ENCODE data around the gene DLGAP4. TPM values are rescaled to one million over a fixed set of nuclear protein-coding genes. Genes with fewer than 3 reads are reported as not detected.

The DLGAP4 gene
- total RNA-seq, 4 donors from 2014 or later = 18.8 to 46.7 (median 45.0) TPM

GRCh38 chr20:36445847-36446246 lies 139.7 kb downstream of the DLGAP4 start:
- in situ Hi-C loops (cut with MboI; ENCODE audit: low sequenced_read_pairs in 4 of 4) = loop anchor here in 2 of 4 donors (10.0 to 25.0 kb wide), 2 partner anchors 241 to 459 kb away; no protein-coding TSS in a partner anchor
- no peak for TF ChIP-seq POLR2A (IDR thresholded peaks at IDR 0.05)
- TF ChIP-seq, protein P1, sequence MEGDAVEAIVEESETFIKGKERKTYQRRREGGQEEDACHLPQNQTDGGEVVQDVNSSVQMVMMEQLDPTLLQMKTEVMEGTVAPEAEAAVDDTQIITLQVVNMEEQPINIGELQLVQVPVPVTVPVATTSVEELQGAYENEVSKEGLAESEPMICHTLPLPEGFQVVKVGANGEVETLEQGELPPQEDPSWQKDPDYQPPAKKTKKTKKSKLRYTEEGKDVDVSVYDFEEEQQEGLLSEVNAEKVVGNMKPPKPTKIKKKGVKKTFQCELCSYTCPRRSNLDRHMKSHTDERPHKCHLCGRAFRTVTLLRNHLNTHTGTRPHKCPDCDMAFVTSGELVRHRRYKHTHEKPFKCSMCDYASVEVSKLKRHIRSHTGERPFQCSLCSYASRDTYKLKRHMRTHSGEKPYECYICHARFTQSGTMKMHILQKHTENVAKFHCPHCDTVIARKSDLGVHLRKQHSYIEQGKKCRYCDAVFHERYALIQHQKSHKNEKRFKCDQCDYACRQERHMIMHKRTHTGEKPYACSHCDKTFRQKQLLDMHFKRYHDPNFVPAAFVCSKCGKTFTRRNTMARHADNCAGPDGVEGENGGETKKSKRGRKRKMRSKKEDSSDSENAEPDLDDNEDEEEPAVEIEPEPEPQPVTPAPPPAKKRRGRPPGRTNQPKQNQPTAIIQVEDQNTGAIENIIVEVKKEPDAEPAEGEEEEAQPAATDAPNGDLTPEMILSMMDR (IDR thresholded peaks at IDR 0.05 in 4 of 5, conservative IDR thresholded peaks at IDR 0.05 in 1 of 5) = no peak
- DNase-seq = no peak
- H3K4me1 ChIP-seq = peaks cover 0 to 6% of the 10 kb centered on the region in 2 donors
- ATAC-seq = no peak
- H3K9me3 ChIP-seq = no peaks in the 10 kb centered on the region
- no peaks in the 10 kb centered on the region for H3K36me3 ChIP-seq
- H3K4me3 ChIP-seq = no peak overlapping the region
- H3K27me3 ChIP-seq = no peaks in the 10 kb centered on the region
- intact Hi-C loops (cut with DNase I; ENCODE audit: low total_unique reads) = no loop called here
- no peak overlapping the region for H3K27ac ChIP-seq

DNA sequence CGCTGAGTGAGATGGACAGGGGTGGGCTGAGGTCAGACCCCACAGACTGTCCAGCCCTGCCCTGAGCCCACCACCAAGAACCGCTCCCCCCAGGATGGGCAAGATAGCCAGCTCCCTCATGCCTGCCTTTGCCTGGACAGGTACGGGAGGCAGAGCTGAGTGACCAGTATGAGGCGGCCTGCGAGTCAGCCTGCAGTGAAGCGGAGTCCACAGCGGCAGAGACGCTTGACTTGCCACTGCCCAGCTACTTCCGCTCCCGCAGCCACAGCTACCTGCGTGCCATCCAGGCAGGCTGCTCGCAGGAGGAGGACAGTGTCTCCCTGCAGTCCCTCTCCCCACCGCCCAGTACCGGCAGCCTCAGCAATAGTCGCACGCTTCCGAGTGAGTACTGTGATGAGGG lies 140.4 kb downstream of the DLGAP4 start:
- intact Hi-C loops (cut with DNase I; ENCODE audit: low total_unique reads) = no loop called here
- no peaks in the 10 kb centered on the region for H3K27me3 ChIP-seq
- H3K9me3 ChIP-seq = no peaks in the 10 kb centered on the region
- H3K4me1 ChIP-seq = peaks cover 0 to 6% of the 10 kb centered on the region in 2 donors
- in situ Hi-C loops (cut with MboI; ENCODE audit: low sequenced_read_pairs in 4 of 4) = loop anchor here in 2 of 4 donors (10.0 to 25.0 kb wide), 2 partner anchors 242 to 459 kb away; no protein-coding TSS in a partner anchor
- H3K27ac ChIP-seq = no peak overlapping the region
- ATAC-seq = no peak
- no peak for DNase-seq
- no peaks in the 10 kb centered on the region for H3K36me3 ChIP-seq
- H3K4me3 ChIP-seq = no peak overlapping the region
- no peak for TF ChIP-seq POLR2A (IDR thresholded peaks at IDR 0.05)
- TF ChIP-seq, protein P1 (IDR thresholded peaks at IDR 0.05 in 4 of 5, conservative IDR thresholded peaks at IDR 0.05 in 1 of 5) = no peak

DNA sequence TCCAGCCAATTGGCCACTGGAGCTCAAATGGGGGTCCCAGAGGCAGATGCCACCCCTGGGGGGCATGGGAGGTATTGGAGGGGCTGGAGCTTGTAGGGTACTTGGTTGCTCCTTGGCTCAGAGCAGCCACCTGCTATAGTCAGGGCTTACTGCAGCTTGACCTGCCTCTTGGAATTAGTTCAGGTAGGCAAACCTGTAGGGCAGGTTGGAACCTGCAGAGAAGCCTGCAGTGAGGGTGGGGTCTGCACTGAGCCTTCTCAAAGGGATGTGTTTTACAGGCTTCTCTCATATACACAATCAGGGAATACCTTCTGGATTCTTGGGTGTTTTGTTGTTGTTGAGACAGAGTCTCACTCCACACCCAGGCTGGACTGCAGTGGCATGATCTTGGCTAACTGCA lies 141.0 kb downstream of the DLGAP4 start:
- Histone ChIP-seq H3K4me3 (no peak overlapping the region), H3K9me3 (no peaks in the 10 kb centered on the region), H3K27me3 (no peaks in the 10 kb centered on the region), H3K27ac (no peak overlapping the region), H3K36me3 (no peaks in the 10 kb centered on the region), H3K4me1 (peaks cover 0 to 6% of the 10 kb centered on the region in 2 donors)
- TF ChIP-seq POLR2A (IDR thresholded peaks at IDR 0.05) = no peak
- TF ChIP-seq, protein P1 (IDR thresholded peaks at IDR 0.05 in 4 of 5, conservative IDR thresholded peaks at IDR 0.05 in 1 of 5) = no peak
- DNase-seq = no peak
- intact Hi-C loops (cut with DNase I; ENCODE audit: low total_unique reads) = no loop called here
- no peak for ATAC-seq
- in situ Hi-C loops (cut with MboI; ENCODE audit: low sequenced_read_pairs in 4 of 4) = loop anchor here in 2 of 4 donors (10.0 to 25.0 kb wide), 2 partner anchors 242 to 460 kb away; no protein-coding TSS in a partner anchor

DNA sequence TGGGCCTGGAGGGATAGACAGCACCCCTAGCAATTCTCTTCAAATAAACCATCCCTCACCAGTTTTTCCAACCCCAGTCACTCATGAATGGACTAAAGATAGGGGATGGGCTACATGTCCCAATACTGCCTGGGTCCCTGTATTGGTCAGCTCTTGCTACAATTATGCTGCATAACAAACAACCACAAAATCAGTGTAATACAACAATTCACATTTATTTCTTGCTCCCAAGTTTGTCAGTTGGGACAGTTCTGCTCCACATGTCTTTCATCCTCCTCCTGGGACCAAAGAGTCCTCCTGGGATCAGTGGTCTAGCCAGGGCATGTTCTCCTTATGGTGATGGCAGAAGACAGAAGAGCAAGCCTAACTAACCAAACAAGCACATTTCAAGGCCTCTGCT lies 143.5 kb downstream of the DLGAP4 start:
- Histone ChIP-seq H3K36me3 (no peaks in the 10 kb centered on the region), H3K4me1 (peaks cover 7 to 11% of the 10 kb centered on the region in 2 donors), H3K27ac (no peak overlapping the region), H3K4me3 (no peak overlapping the region), H3K9me3 (no peaks in the 10 kb centered on the region), H3K27me3 (no peaks in the 10 kb centered on the region)
- intact Hi-C loops (cut with DNase I; ENCODE audit: low total_unique reads) = no loop called here
- DNase-seq (no peak), ATAC-seq (no peak)
- no peak for TF ChIP-seq POLR2A (IDR thresholded peaks at IDR 0.05)
- TF ChIP-seq, protein P1 (IDR thresholded peaks at IDR 0.05 in 4 of 5, conservative IDR thresholded peaks at IDR 0.05 in 1 of 5) = no peak
- in situ Hi-C loops (cut with MboI; ENCODE audit: low sequenced_read_pairs in 4 of 4) = loop anchor here in 2 of 4 donors (10.0 to 25.0 kb wide), 2 partner anchors 245 to 462 kb away; no protein-coding TSS in a partner anchor

DNA sequence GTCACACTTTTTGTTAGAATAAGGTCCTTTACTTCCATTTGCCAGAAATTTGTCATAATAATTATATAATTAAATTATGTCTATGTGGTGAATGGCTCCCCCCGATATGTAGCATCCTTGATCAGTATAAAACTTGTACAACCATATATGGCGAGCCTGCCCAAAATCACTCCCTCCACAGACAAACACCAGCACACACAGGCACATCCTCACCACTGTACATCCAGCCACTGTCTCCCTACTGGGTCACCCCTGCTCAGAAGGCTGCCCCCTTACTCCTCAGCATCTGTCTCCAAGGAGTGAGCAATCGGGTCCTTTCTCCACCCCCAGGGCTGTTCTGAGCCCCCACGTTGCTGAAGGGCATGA lies 148.2 kb downstream of the DLGAP4 start:
- Histone ChIP-seq H3K36me3 (no peaks in the 10 kb centered on the region), H3K27ac (peak overlapping the region; percentile 10 to 55 (median 44)), H3K9me3 (no peaks in the 10 kb centered on the region), H3K4me1 (peaks cover 13 to 17% of the 10 kb centered on the region in 2 donors), H3K4me3 (peak overlapping the region in 2 of 4 donors; percentile 8 to 15), H3K27me3 (no peaks in the 10 kb centered on the region)
- in situ Hi-C loops (cut with MboI; ENCODE audit: low sequenced_read_pairs in 4 of 4) (no loop called here), intact Hi-C loops (cut with DNase I; ENCODE audit: low total_unique reads) (no loop called here)
- ATAC-seq = peak in 1 of 2 donors; percentile 39
- TF ChIP-seq, protein P1 (IDR thresholded peaks at IDR 0.05 in 4 of 5, conservative IDR thresholded peaks at IDR 0.05 in 1 of 5) = no peak
- TF ChIP-seq POLR2A (IDR thresholded peaks at IDR 0.05) = no peak
- no peak for DNase-seq

All from gastrocnemius medialis (tissue), 4 donors.